Right atrium auricular region (tissue), 2 donors: ENCODE measurements around the gene PLEKHG1. TPM values are rescaled to one million over a fixed set of nuclear protein-coding genes. Genes with fewer than 3 reads are reported as not detected.
A peak's percentile ranks its signal among the peaks of the same experiment; 100 is the strongest.

Experiments
- DNase-seq: peaks from one replicate; pipeline ENCODE4 v3.0.0-alpha.2; 2019; ENCODE audit warnings: low spot score
- H3K27ac ChIP-seq, 2 donors: fragments of 200-600 bp; sonication (generic); 1 replicate in 1 of 2; 2 replicates in 1 of 2; pipeline ENCODE4 v1.5.1; 2016 to 2019
- H3K27me3 ChIP-seq, 2 donors: fragments of 200-600 bp; sonication (generic); one replicate each; pipeline versions ENCODE4 v1.5.1 to v1.6.0; 2017 to 2019
- H3K36me3 ChIP-seq: fragments of 200-600 bp; sonication (generic); one replicate; pipeline ENCODE4 v1.5.1; 2016
- H3K4me1 ChIP-seq, 2 donors: fragments of 200-600 bp; sonication (generic); one replicate each; pipeline versions ENCODE4 v1.5.1 to v1.6.0; 2017 to 2019
- H3K4me3 ChIP-seq, 2 donors: fragments of 200-600 bp; sonication (generic); 1 replicate in 1 of 2; 2 replicates in 1 of 2; pipeline ENCODE4 v1.5.1; 2017 to 2019; ENCODE audit warnings: mild to moderate bottlenecking in 1 of 2, moderate library complexity in 1 of 2
- H3K9me3 ChIP-seq, 2 donors: fragments of 200-600 bp; sonication (generic); one replicate each; pipeline ENCODE4 v1.5.1; 2019
- CTCF ChIP-seq, 2 donors: fragments of 200-600 bp; sonication (generic); IDR thresholded peaks; one replicate each; pipeline ENCODE4 v1.5.1; 2019; ENCODE audit warnings: antibody characterized with exemption in 2 of 2
- total RNA-seq, 2 donors: library from RNA; depleted of rRNA; stranded (reverse); fragments of >200 nt; gene quantifications; one replicate each; pipeline ENCODE4 v1.1.0, GENCODE V29; 2016

Gene PLEKHG1
- total RNA-seq, 2 donors from 2014 or later = 10.6 to 16.7 TPM

GRCh38 chr6:150617062-150617461 lies 17.4 kb downstream of the PLEKHG1 start:
- Histone ChIP-seq H3K27ac (no peak overlapping the region), H3K4me3 (no peak overlapping the region), H3K27me3 (no peaks in the 10 kb centered on the region), H3K9me3 (no peaks in the 10 kb centered on the region), H3K36me3 (no peaks in the 10 kb centered on the region), H3K4me1 (peaks cover 0 to 18% of the 10 kb centered on the region in 2 donors)
- TF ChIP-seq CTCF (IDR thresholded peaks at IDR 0.05) = no peak
- DNase-seq = no peak

DNA sequence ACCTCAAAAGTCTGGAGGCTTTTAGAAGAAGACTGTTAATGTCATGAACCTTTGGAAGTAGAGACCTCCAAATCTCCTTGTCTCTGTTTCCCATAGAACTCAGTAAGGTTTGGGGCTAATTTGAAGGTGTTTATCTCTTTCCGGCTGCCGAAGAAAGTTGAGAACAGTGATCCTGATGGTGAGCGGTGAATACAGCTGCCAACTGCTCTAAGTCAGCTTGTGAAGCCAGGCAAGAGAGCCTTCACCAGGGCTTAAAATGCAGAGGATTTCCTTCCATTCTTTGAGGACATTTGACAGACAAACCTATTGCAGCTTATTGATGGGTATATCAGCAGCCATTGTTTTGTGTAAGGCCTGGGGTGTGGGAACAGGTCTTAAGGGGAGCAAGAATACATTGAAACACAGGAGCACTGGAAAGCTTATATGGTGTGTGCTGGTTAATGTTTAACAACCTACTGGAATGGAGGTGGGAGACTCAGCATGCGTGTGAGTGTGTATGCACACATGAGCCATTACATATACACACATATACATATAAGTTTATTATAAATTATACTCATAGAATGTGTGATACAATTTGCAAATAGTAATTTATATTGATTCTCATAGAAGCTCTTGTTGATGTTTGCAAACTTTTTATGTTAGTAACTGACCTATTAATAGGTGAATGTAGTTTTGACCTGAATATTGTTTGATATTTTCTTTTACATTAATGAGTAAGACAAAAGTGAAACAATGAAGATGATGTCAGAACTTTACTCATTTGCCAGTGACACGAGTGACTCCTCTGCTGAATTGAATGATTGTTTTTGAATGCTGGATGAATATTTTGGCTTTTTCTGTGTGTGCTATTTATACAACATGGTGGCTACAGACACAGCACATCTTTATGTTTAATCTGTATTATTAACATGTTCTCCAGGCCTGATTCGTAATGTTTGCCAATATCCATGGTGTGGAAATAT lies 18.1 kb downstream of the PLEKHG1 start:
- H3K27ac ChIP-seq = peak overlapping the region in 1 of 2 donors; percentile 25
- DNase-seq = no peak
- no peaks in the 10 kb centered on the region for H3K27me3 ChIP-seq
- no peaks in the 10 kb centered on the region for H3K9me3 ChIP-seq
- no peak for TF ChIP-seq CTCF (IDR thresholded peaks at IDR 0.05)
- no peaks in the 10 kb centered on the region for H3K36me3 ChIP-seq
- H3K4me3 ChIP-seq = no peak overlapping the region
- H3K4me1 ChIP-seq = peaks cover 0 to 18% of the 10 kb centered on the region in 2 donors

DNA sequence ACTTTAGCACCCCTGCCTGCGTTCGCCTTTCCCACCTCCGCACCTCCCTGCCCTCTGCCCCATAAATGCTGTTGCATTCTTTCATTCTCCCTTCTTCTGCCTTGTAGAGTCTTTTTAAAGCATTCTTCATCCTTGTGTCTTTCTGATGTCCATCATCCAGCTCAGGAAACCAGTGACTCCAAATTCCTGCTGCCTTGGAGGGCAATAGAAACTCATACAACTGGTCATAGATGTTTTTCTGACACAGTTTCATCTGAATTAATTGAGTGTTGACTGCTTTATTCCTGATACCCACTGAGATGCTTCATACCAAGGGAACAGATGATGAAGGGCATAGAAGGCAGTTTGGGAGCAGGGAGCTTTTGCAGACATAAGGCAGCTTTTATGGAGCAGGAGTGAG lies 19.6 kb downstream of the PLEKHG1 start:
- peaks cover 0 to 18% of the 10 kb centered on the region in 2 donors for H3K4me1 ChIP-seq
- H3K9me3 ChIP-seq = no peaks in the 10 kb centered on the region
- H3K27me3 ChIP-seq = no peaks in the 10 kb centered on the region
- no peaks in the 10 kb centered on the region for H3K36me3 ChIP-seq
- no peak overlapping the region for H3K4me3 ChIP-seq
- TF ChIP-seq CTCF (IDR thresholded peaks at IDR 0.05) = no peak
- no peak overlapping the region for H3K27ac ChIP-seq
- no peak for DNase-seq

- H3K36me3 ChIP-seq = no peaks in the 10 kb centered on the region
- H3K9me3 ChIP-seq = no peaks in the 10 kb centered on the region
- H3K4me1 ChIP-seq = peaks cover 0 to 18% of the 10 kb centered on the region in 2 donors
- no peak for TF ChIP-seq CTCF (IDR thresholded peaks at IDR 0.05)
- no peak overlapping the region for H3K27ac ChIP-seq
- no peak overlapping the region for H3K4me3 ChIP-seq
- no peak for DNase-seq
- no peaks in the 10 kb centered on the region for H3K27me3 ChIP-seq
Observed at GRCh38 chr6:150620244-150620643, 20.6 kb downstream of the PLEKHG1 start.

DNA sequence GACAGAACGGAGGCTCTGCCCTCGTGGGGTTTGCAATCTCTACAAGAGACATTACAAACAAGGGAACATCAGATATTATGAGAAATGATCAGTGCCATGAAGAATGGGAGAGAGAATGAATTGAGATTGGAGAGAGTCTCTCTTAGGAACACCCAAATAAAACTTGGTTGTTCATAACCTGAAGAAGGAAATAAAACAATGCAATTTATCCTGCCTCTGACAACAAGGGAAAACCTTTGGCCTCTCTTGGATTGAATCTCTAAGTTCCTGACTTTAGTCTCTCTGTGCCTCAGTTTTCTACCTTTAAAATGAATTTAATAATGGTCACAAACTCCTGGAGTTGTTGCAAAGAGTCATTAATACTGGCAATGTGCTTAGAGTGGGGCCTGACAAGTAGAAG lies 21.1 kb downstream of the PLEKHG1 start:
- Histone ChIP-seq H3K4me3 (no peak overlapping the region), H3K4me1 (peaks cover 0 to 18% of the 10 kb centered on the region in 2 donors), H3K9me3 (no peaks in the 10 kb centered on the region), H3K27ac (no peak overlapping the region), H3K36me3 (no peaks in the 10 kb centered on the region), H3K27me3 (no peaks in the 10 kb centered on the region)
- TF ChIP-seq CTCF (IDR thresholded peaks at IDR 0.05) = no peak
- DNase-seq = no peak
